SK-N-MC (cell line): ENCODE data around the gene PPIC.

Experiments used
- EZH2 ChIP-seq: fragments of 200-600 bp; sonication (generic); IDR thresholded peaks from one replicate; pipeline ENCODE4 v1.6.1; 2017; ENCODE audit warnings: antibody characterized with exemption
- POLR2AphosphoS5 ChIP-seq: IDR thresholded peaks from 2 replicates; pipeline ENCODE4 v1.6.1; 2012; ENCODE audit warnings: mild to moderate bottlenecking, low read depth, low read length, borderline replicate concordance

DNA sequence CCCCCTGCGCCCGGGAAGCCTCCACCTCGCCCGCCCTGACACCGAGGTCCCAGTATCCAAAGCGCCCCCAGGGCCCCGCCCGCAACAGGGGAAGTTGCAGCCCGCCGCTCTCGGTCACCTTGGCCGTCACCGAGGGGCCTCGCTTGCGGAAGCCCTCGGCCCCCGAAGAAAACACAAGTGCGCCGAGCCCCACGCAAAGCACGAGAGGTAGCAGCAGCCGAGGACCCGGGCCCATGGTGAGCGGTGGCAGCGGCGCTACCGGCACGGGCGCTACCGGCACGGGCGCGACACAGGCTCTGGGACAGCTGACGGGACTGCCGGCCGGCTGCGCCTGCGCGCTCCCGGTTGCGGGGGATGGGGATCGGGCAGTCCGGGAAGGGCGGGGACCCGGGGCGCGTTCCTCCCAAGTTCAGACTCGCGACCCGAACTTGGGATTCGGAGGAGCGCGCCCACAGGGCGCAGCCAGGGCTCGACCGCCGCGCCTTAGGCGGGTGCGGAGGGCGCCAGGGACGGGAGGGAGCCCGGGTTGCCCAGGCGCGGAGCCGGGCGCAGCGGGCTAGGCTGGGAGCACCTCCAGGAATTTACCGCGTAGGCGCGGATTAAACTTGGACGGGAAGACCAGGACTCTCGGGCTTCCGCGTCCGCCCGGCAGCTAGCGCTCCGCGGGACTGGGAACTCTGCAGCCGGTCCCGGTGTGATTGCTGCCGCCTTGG lies at the start of gene PPIC:
- TF ChIP-seq EZH2 (no peak), POLR2AphosphoS5 (no peak)
